ENCODE data around the gene CCDC77.

The CCDC77 gene

DNA sequence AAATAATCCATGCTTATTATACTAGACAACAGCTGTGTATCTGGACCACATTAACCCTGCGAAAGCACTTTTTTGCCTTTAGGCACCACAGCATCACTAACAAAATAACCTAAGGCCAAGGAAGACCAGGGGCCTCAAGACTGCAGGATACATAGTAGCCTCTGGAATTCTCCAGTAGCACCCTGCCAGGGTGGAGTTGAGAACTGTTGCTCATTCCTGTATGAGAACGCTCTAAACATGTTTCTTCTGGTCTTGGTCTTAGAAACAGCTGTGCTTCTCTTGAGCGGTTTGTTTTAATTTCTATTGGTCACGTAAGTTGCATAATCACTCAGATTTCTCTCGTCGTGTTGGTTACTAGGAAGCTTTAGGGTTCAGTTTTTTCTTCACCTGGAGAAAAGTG, 66.1 kb downstream of the CCDC77 start:
- no peak for DNase-seq (ENCODE audit: low read depth)
- H3K4me3 ChIP-seq (ENCODE audit: low read depth, low read length), result no peak overlapping the region
- TF ChIP-seq CTCF (IDR thresholded peaks at IDR 0.05; ENCODE audit: control insufficient read depth, extremely low read depth, insufficient read depth), result no peak

- H3K4me3 ChIP-seq (ENCODE audit: low read depth, low read length), result no peak overlapping the region
- DNase-seq (ENCODE audit: low read depth), result no peak
- TF ChIP-seq CTCF (IDR thresholded peaks at IDR 0.05; ENCODE audit: control insufficient read depth, extremely low read depth, insufficient read depth), result no peak
Observed at GRCh38 chr12:468671-469389, 67.4 kb downstream of the CCDC77 start.

DNA sequence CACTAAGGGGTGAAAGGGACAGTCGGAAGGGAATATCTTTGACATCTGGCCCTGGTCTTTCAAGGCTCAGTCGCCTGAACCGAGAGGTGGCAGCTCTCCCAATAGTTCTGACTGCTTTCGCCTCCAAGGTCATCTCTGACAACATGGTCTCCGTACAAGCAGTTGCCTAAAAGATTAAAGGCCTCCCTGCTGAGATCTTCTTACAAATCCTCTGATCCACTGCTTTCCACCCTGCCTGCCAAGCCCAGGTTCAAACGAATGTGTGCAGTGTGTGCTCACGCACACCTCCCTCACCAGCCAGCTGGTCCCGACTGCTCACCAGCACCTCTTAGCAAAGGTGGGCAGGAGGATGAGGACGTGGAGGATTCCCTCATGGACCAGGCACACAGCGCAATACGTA, 68.7 kb downstream of the CCDC77 start:
- no peak overlapping the region for H3K4me3 ChIP-seq (ENCODE audit: low read depth, low read length)
- no peak for TF ChIP-seq CTCF (IDR thresholded peaks at IDR 0.05; ENCODE audit: control insufficient read depth, extremely low read depth, insufficient read depth)
- DNase-seq (ENCODE audit: low read depth), result no peak

DNA sequence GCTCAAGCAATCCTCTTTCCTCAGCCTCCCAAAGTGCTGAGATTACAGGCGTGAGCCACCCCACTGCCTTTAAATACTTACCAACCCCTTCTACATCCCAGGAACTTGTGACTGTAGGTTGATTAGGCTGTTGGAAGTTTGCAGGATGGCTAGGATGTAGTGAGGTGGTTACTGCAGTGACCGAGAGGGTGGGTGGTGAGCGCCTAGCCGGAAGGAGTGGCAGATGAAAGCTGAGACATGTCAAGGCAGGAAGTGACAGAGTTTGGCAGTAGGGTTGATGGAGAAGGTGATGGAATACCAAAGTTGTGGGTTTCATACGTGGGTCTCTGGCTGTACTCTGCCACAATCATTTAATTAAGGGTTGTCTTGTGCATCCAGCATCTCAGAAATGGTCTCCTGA, 71.8 kb downstream of the CCDC77 start:
- H3K4me3 ChIP-seq (ENCODE audit: low read depth, low read length), result no peak overlapping the region
- no peak for TF ChIP-seq CTCF (IDR thresholded peaks at IDR 0.05; ENCODE audit: control insufficient read depth, extremely low read depth, insufficient read depth)
- no peak for DNase-seq (ENCODE audit: low read depth)

- DNase-seq (ENCODE audit: low read depth), result no peak
- TF ChIP-seq CTCF (IDR thresholded peaks at IDR 0.05; ENCODE audit: control insufficient read depth, extremely low read depth, insufficient read depth), result no peak
- no peak overlapping the region for H3K4me3 ChIP-seq (ENCODE audit: low read depth, low read length)
Observed at GRCh38 chr12:473863-474577, 72.6 kb downstream of the CCDC77 start.

- no peak for TF ChIP-seq CTCF (IDR thresholded peaks at IDR 0.05; ENCODE audit: control insufficient read depth, extremely low read depth, insufficient read depth)
- no peak overlapping the region for H3K4me3 ChIP-seq (ENCODE audit: low read depth, low read length)
- no peak for DNase-seq (ENCODE audit: low read depth)
Observed at GRCh38 chr12:475286-475685, 73.8 kb downstream of the CCDC77 start.

Data from LNCaP clone FGC (cell line).